Cardiac muscle cell (in vitro differentiated cells and primary cell): Measurements from ENCODE around the gene GDE1. TPM values are rescaled to one million over a fixed set of nuclear protein-coding genes. Genes with fewer than 3 reads are reported as not detected.

ENCODE experiments used
- DNase-seq, 2 donors: peaks; one replicate each; pipeline versions ENCODE4 v3.0.0 to v3.0.0-alpha.2; 2010 to 2017; ENCODE audit warnings: low read depth in 1 of 2, low spot score in 1 of 2
- H3K27ac ChIP-seq: fragments of 200-600 bp; sonication (generic); 2 replicates; pipeline ENCODE4 v1.5.1; 2016
- H3K27me3 ChIP-seq: fragments of 200-600 bp; sonication (generic); 2 replicates; pipeline ENCODE4 v1.6.0; 2016; ENCODE audit warnings: control low read depth
- H3K36me3 ChIP-seq: fragments of 200-600 bp; sonication (generic); 2 replicates; pipeline ENCODE4 v1.5.1; 2016; ENCODE audit warnings: control low read depth
- H3K4me1 ChIP-seq: fragments of 200-600 bp; sonication (generic); 2 replicates; pipeline ENCODE4 v1.8.1; 2017; ENCODE audit warnings: low read depth, mild to moderate bottlenecking, mixed run types
- H3K4me3 ChIP-seq: fragments of 200-600 bp; sonication (generic); 2 replicates; pipeline ENCODE4 v1.5.1; 2016; ENCODE audit warnings: mild to moderate bottlenecking
- H3K9me3 ChIP-seq: fragments of 200-600 bp; sonication (generic); 2 replicates; pipeline ENCODE4 v1.5.1; 2017; ENCODE audit warnings: low read depth, mild to moderate bottlenecking, control low read depth
- polyA plus RNA-seq: library from polyadenylated mRNA; unstranded; fragments of >200 nt; fragmentation: Nextera tagmentation; extraction: Ambion mirVana; gene quantifications from 2 replicates; pipeline ENCODE4 v1.2.1, GENCODE V29; 2016
- total RNA-seq: library from RNA; depleted of rRNA; stranded (reverse); fragments of >200 nt; gene quantifications from 2 replicates; pipeline ENCODE4 v1.2.3, GENCODE V29; 2016
- TF ChIP-seq, protein P1 (sequence below): IDR thresholded peaks from 2 replicates; pipeline ENCODE4 v1.5.1; 2012; ENCODE audit warnings: low read depth, mild to moderate bottlenecking, low read length

Gene GDE1, protein sequence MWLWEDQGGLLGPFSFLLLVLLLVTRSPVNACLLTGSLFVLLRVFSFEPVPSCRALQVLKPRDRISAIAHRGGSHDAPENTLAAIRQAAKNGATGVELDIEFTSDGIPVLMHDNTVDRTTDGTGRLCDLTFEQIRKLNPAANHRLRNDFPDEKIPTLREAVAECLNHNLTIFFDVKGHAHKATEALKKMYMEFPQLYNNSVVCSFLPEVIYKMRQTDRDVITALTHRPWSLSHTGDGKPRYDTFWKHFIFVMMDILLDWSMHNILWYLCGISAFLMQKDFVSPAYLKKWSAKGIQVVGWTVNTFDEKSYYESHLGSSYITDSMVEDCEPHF
- total RNA-seq (52.7 and 82.3 TPM in 2 replicates), polyA plus RNA-seq (67.5 and 84.6 TPM in 2 replicates)

DNA sequence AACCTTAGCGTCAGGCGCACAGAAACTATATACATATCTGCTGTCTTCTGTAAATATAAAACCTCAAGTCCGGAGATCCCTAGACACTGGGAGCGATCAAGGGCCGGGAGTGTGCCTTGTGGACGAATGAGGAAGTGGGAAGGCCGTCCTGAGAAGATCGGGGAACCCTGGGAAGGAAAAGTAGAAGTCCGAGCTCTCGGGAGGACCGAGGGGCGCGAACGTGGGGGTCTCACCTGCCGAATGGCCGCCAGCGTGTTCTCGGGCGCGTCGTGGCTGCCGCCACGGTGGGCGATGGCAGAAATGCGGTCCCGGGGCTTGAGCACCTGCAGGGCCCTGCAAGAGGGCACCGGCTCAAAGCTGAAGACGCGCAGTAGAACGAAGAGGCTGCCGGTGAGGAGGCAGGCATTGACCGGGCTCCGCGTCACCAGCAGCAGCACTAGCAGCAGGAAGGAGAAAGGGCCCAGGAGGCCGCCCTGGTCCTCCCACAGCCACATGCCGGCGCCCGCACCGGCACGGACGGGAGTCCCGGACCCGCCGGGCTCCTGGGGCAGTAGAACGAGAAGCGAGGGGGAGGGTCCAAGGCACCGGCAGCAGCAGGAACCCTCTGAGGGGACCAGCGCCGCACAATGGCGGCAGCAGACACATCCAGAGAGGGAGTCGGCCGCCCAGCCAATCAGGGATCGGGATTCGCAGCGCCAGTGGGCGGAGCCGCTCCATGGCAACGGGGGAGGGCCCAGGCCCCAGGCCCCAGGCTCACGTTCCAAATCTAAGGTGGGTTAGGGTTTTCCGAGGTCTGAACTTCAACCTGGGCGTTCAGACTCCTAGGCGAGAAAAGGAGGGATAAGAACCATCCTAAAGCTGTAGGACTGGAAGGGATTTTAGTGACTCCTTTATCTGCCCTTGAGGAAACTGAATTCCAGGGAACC lies at the start of gene GDE1:
GDE1 (minus strand) TSS at position 628 of the 926 bp plus-strand sequence; CDS start at position 494, 134 bp downstream.
- Histone ChIP-seq H3K27me3 (no peaks in the 10 kb centered on the region), H3K4me1 (peaks cover 11% of the 10 kb centered on the region), H3K27ac (peak within 1 kb of the TSS; percentile 71), H3K9me3 (no peaks in the 10 kb centered on the region), H3K36me3 (peaks cover 6% of the 10 kb centered on the region), H3K4me3 (peak within 1 kb of the TSS; percentile 59)
- TF ChIP-seq, protein P1, sequence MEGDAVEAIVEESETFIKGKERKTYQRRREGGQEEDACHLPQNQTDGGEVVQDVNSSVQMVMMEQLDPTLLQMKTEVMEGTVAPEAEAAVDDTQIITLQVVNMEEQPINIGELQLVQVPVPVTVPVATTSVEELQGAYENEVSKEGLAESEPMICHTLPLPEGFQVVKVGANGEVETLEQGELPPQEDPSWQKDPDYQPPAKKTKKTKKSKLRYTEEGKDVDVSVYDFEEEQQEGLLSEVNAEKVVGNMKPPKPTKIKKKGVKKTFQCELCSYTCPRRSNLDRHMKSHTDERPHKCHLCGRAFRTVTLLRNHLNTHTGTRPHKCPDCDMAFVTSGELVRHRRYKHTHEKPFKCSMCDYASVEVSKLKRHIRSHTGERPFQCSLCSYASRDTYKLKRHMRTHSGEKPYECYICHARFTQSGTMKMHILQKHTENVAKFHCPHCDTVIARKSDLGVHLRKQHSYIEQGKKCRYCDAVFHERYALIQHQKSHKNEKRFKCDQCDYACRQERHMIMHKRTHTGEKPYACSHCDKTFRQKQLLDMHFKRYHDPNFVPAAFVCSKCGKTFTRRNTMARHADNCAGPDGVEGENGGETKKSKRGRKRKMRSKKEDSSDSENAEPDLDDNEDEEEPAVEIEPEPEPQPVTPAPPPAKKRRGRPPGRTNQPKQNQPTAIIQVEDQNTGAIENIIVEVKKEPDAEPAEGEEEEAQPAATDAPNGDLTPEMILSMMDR, result peak; percentile 40
- DNase-seq, result peak; percentile 89 to 97

DNA sequence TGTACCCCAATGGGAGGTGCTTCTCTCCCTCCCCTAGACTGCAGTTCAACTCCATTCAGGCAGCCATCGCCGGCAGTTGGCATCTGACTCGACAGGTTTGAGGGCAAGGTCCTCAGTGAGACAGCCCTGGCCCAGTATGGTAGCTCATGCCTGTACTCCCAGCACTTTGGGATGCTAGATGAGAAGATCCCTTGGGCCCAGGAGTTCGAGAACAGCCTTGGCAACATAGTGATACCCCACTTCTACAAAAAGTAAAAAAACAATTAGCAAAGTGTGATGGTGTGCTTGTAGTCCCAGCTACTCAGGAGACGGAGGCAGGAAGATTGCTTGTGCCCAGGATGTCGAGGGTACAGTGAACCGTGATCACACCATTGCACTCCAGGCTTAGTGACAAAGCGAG lies 45.7 kb upstream of the GDE1 start:
- H3K36me3 ChIP-seq, result peaks cover 15% of the 10 kb centered on the region
- H3K27me3 ChIP-seq, result no peaks in the 10 kb centered on the region
- H3K9me3 ChIP-seq, result no peaks in the 10 kb centered on the region
- no peak overlapping the region for H3K27ac ChIP-seq
- DNase-seq, result no peak
- TF ChIP-seq, protein P1, result no peak
- no peak overlapping the region for H3K4me3 ChIP-seq
- no peaks in the 10 kb centered on the region for H3K4me1 ChIP-seq

DNA sequence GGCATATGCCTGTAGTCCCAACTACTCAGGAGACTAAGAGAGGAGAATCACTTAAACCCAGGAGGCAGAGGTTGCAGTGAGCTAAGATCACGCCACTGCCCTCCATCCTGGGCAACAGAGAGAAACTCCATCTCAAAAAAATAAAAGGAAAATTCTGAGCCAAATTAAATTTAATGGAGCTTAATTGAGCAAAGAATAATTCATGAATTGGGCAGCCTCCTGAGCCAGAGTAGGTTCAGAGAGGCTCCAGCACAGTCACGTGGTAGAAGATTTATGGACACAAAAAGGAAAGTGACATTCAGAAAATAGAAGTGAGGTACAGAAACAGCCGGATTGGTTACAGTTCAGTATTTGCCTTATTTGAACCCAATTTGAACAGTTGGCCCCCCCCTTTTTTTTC lies 44.5 kb upstream of the GDE1 start:
- TF ChIP-seq, protein P1, result no peak
- H3K4me3 ChIP-seq, result no peak overlapping the region
- H3K36me3 ChIP-seq, result peaks cover 15% of the 10 kb centered on the region
- H3K27me3 ChIP-seq, result no peaks in the 10 kb centered on the region
- H3K9me3 ChIP-seq, result no peaks in the 10 kb centered on the region
- no peaks in the 10 kb centered on the region for H3K4me1 ChIP-seq
- no peak for DNase-seq
- H3K27ac ChIP-seq, result no peak overlapping the region

DNA sequence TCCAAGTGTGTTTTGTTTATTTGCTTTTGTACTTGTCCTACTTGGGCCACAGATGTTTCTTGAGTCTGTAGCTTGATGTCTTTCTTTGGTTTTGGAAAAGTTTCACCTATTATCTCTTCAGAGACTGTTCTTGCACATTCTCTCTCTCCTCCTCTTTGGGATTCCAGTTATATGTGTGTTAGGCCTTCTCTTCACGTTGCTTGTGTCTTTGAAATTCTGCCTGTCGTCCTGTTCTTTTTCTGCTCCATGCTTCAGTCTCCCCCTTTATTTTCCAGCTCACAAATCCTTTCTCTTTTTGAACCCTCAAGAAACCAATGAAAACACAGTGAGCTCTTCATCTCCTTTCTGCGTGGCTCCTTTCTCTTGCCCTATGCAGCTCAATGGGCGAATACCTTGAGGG lies 41.5 kb upstream of the GDE1 start:
- peaks cover 6% of the 10 kb centered on the region for H3K36me3 ChIP-seq
- no peaks in the 10 kb centered on the region for H3K4me1 ChIP-seq
- no peak overlapping the region for H3K4me3 ChIP-seq
- no peaks in the 10 kb centered on the region for H3K27me3 ChIP-seq
- no peaks in the 10 kb centered on the region for H3K9me3 ChIP-seq
- no peak overlapping the region for H3K27ac ChIP-seq
- no peak for DNase-seq
- TF ChIP-seq, protein P1, result no peak

DNA sequence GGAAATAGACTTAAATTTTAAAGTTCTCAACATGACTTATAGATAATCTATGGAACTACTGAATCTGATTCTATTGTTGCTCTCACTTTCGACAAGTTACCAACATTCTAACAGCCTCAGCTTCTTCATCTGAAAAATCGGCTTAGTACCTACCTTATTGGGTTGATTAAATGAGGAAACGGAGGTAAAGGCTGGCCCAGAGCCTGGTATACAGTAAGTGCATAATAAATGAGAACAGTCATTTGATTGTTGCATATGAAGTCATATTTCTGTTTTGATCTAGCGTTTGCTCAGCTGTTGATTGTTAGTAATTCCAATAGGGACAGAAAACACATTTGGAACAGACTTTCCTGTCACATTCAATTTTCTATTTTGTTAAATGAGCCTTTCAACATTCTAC lies 38.2 kb upstream of the GDE1 start:
- Histone ChIP-seq H3K27ac (no peak overlapping the region), H3K27me3 (no peaks in the 10 kb centered on the region), H3K9me3 (no peaks in the 10 kb centered on the region), H3K4me1 (no peaks in the 10 kb centered on the region), H3K4me3 (no peak overlapping the region), H3K36me3 (no peaks in the 10 kb centered on the region)
- DNase-seq, result no peak
- TF ChIP-seq, protein P1, result no peak
